Measurements from ENCODE around the gene RYR2.

- TF ChIP-seq POLR2A (IDR thresholded peaks at IDR 0.05) (no peak), EP300 (IDR thresholded peaks at IDR 0.05; ENCODE audit: low read depth) (no peak)
These were observed 717.4 kb downstream of the RYR2 start for GRCh38 chr1:237759377-237759776.
